ENCODE measurements around the gene QSOX2.
A peak's percentile ranks its signal among the peaks of the same experiment; 100 is the strongest.

QSOX2 gene

DNA sequence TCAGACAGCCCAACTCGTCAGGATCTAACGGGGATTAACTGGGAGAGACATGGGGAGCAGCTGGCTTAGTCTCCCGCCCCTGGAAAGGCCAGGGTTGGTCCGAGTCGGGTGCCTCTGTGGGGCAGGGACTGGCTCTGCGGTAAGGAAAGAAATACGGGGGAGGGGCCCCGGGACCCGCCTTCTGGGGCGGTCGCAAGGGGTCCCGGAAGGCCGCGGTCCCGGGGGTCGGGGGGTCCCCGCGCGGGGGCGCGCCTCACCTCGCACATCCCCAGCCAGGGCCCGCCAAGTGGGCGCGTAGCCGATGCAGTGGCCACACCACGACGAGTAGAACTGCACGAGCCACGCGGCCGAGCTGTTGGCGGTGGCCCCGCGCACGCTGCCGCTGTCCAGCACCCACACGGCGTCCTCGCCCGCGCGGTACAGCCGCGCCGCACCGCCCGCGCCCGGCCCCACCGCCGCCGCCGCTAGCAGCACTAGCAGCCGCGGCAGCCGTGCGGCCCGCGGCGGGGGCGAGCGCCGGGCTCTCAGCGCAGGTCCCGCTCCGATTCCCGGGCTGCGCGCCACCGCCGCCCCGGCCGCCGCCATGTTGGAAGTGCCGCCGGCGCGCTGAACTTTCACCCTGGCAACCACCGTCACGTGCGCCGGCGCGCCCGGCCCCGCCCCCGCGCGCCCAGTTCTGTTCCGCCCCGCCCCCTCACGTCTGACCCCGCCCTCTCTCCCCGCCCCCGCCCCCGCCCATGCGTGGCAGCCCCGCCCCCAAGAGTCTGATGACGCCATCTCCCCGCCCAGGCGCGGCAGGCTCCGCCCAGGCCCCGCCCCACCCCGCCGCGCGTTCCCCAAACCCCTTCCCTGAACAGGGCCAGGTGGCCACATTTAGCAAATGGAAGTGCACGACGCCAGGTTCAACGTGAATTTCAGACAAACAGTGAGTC, at the start of gene QSOX2:
Gene QSOX2 (minus strand): TSS at position 594 of the 932 bp plus-strand sequence. CDS start 9 bp downstream, at position 585.
- DNase-seq = peak; percentile 85

DNA sequence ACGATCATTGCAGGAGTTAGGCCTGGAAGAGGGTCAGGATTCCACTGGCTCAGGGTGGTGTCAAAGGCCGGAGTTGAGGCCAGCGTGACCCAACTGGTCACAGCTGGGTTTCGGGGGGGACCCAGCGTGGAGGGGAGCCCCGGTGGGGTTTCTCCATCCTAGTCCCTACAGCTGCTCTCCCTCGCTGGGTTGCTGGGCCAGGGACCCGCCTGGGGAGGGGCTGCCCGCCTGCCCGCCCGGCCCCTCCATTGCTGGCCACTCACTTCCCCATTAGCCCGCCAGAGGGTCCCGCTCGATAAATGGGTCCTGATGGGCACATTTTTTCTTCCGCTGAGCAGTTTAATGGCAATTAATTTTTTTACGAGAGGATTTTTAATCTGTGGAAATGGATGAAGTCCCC, 49.4 kb upstream of the QSOX2 start:
- DNase-seq = no peak

DNA sequence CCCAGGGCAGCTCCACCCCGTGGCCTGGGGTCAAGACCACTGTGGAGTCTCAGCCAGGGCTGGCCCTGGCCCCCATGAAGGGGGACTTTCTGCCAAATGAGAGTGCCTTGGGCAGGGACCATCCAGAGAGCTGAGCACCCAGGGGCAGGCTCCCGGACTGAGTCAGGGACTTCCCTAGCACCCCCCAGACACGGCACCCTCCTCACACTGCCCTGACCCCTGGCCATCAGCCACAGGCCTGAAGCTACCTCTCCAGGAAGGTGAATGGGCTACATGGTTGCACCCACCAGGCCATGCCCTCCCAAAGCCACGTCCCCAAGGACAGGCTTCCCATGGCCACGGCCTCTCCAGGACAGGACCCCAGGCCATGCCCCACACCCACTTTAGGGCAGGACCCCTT, 48.8 kb upstream of the QSOX2 start:
- DNase-seq = no peak

GRCh38 chr9:136293476-136294077, 48.0 kb upstream of the QSOX2 start:
- no peak for DNase-seq

DNA sequence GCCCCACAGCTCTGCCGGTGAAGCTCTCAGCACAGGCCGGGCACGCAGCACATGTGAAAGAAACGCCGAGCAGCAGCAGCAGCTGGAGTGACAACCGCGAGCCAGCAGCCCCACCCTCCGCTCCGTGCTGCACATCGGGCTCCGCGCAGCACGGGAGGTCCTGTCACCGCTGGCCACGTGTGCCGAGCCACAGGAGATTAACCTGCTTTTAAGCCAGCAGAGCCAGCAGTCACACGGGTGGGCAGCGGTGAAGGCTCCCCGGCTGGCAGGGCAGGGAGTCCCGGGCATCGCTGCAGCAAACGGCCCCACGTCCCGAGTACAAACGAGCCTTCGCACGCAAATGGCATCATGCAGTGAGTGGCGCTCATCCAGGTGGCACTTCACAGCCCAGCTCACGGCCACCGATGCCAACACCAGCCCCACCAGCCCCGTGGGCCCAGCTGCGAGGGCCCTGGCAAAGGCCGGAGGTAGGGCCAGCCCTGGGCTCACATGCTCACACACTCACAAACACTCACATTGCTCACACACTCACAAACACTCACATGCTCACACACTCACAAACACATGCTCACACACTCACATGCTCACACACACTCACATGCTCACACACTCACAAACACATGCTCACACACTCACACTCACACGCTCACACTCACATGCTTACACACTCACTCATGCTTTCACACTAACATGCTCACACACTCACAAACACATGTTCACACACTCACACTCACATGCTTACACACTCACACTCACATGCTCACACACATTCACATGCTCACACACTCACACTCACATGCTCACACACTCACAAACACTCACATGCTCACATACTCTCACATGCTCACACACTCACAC, 47.2 kb upstream of the QSOX2 start:
- DNase-seq = no peak

GRCh38 chr9:136292026-136292538, 46.5 kb upstream of the QSOX2 start:
- DNase-seq = no peak

- no peak for DNase-seq
These were observed 45.9 kb upstream of the QSOX2 start for GRCh38 chr9:136291306-136292025.

GRCh38 chr9:136290508-136291000, 44.9 kb upstream of the QSOX2 start:
- no peak for DNase-seq

DNA sequence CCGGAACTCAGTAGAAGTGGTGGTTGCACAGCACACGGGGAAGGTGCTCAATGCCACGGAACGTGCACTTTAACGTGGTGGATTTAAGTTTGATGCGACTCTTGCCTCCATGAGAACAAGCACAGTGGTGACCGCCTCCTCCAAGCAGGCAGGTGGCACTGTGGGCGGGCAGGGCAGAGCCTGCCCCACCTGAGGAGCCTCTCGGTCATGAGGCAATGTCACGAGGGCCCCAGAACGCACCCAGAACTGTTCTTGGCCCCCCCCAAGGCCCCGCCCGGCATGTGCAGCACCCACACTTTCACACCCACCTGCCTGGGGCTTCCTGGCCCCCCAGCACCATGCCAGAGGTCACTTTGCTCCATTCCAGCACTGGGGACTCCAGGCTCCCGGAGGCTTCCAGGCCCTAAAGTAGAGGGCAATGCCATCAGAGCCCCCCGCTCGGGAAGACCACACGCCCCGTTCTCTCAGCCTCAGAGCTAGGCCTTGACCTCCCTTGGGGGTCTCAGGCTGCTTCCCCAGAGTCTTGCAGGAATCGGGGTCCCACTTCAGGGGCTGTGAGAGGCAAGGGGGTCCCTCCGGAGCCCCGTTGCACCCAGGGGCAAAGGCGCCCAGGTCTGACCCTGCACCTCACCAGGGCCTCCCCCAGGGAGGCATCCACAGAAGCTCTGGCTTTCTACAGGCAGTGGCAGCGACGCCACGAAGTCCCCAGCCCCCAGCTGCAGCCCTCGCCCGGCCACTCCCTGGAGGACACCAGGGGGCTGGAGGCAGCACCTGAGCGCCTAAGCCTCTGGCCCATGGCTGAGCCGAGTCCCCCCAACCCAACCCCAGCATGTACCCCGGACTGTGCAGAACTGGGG, 44.3 kb upstream of the QSOX2 start:
- no peak for DNase-seq

GRCh38 chr9:136287960-136288753, 42.5 kb upstream of the QSOX2 start:
- no peak for DNase-seq

DNA sequence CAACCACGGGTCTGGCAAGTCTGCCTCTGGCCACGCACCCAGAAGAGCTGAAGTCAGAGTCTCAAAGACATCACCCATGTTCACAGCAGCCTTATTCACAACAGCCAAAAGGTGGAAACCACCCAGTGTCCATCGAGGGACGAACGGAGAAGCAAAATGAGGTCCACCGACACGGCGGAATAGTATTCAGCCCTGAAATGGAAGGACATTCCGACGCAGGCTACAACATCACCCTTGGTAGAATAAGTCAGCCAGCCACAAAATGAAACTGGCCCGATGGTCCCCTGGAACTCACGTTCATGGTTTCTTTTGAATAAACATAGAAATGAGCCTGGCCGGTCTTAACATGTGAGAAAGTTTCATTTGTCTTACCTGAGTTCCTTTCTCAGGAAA, 41.4 kb upstream of the QSOX2 start:
- DNase-seq = no peak

GRCh38 chr9:136286359-136286986, 40.9 kb upstream of the QSOX2 start:
- no peak for DNase-seq

DNA sequence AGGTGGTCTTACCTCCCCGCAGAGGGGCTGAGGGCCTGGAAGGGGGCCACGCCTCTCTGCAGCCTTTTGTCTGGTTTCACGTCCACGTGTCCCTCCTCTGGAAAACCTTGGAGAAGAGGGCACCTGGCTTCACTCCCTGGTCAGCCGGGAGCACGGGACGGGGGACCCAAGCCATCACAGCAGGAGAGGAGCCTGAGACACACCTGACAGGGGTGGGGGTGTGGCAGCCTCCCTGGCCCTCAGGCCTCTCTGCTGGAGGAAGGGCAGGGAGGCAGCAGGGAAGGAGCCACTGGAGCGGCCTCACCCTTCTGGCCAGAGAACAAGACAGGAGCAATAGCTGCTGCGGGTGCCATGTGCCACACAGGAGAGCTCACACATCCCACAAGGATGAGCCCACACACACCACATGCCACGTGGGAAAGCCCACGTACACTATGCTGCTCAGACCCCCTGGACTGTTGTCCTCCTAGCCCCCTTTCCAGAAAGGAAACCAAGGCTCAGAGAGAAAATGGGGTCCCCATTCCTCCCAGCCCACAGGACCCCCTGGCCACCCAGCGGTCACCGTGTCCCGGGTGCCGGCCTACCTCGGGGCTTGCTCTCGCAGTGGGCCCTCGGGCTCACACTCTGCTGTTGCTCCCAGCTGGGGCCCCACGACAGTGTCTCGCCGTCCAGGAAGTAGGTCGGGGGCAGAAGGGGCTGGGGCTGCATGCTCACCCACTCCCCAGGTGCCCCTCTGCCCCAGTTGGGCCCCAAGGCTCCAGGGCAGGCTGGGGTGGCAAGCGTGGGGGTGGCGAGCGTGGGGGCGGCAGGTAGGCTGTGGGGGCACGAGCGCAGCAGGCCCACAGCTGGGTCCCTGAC, 40.1 kb upstream of the QSOX2 start:
- no peak for DNase-seq

GRCh38 chr9:136284951-136285350, 39.3 kb upstream of the QSOX2 start:
- DNase-seq = no peak

- DNase-seq = no peak
These were observed 38.7 kb upstream of the QSOX2 start for GRCh38 chr9:136284311-136284710.

GRCh38 chr9:136283291-136284235, 38.0 kb upstream of the QSOX2 start:
- DNase-seq = peak; percentile 78

DNA sequence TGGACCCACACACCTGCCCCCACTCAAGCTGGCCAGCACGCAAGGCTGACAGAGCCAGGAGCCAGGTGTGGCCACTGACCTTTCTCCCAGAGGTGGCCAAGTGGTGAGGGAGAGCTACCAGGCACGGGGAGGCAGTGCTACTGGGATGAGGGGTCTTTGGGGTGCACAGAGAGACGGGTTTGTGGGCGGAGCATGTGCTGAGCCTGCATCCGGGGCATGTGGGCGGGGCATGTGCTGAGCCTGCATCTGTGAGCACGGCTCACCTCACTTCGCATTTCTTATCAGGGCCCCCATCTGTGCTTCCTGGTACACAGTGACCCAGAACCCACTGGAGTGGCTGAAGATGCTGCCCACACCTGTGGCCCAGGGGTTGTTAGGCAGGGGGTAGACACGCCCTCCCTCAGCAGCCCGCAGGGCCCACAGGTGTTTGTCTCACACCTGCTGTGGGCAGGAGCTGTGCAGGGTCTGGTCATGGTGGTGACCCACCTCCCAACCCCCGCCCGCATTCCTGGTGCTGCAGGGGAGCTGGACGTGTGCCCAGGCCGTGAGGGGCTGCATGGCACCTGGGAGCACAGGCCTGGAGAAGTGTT, 36.8 kb upstream of the QSOX2 start:
- DNase-seq = no peak

Measured in stimulated activated CD4-positive, alpha-beta T cell treated with anti-CD3 and anti-CD28 coated beads, Interleukin-4, amount 100 ng/mL, for 24 hours (primary cell).